ENCODE measurements around the gene THADA. TPM values are rescaled to one million over a fixed set of nuclear protein-coding genes. Genes with fewer than 3 reads are reported as not detected.

Gene THADA
- total and polyA plus RNA-seq, 2 donors, result 11.8 to 20.6 TPM

DNA sequence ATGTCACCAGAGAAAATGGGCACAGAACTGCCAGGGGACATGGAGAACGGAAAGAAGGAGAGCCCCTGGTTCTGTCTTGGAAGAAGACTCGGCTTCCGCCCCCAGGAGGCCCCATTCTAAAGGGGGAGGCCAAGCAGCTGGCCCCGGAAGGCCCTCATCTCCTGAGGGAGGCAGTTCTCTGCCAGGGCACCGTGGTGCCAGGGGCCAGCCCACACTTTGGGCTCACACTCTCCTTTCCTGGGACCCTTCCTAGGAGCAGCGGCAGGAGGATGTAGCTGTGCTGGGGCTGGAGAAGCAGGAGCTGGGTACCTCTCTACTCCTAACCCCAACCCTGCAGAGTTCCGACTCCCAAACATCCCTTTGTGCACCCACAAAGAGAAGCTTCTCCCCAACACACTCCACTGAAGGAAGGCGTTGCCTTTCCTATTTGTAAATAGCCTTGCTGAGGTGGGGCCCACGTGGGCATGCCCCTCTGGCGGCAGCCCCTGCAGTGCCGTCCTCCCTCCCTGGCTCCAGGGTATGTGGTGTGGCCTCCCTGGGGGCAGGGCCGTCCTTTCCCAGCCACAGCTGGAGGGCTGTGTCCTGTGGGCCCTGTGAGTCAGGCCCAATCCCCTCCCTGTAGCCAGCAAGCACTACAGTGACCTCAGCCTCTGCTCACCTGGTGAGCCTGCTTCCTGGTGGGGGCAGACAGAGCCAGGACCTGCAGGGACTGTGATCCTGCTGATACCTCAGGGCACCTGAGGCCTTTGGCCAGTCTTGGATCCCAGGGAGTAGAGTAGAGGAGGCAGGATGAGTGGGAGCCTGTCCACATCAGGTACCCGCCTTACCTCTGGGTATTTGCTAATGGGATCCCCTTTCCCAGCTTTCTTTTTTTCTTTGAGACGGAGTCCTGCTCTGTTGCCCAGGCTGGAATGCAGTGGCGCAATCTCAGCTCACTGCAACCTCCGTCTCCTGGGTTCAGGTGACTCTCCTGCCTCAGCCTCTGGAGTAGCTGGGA, 396.0 kb downstream of the THADA start:
- Histone ChIP-seq H3K4me1 (ENCODE audit: control insufficient read depth in 2 of 2, insufficient read depth in 2 of 2, low read length in 2 of 2) (peaks cover 49 to 90% of the 10 kb centered on the region in 2 donors), H3K27ac (ENCODE audit: low read depth in 1 of 2, low read length in 1 of 2) (peak overlapping the region; percentile 20 to 41)
- 66% methylated on average over 16 of the region's 16 CpGs for WGBS

DNA sequence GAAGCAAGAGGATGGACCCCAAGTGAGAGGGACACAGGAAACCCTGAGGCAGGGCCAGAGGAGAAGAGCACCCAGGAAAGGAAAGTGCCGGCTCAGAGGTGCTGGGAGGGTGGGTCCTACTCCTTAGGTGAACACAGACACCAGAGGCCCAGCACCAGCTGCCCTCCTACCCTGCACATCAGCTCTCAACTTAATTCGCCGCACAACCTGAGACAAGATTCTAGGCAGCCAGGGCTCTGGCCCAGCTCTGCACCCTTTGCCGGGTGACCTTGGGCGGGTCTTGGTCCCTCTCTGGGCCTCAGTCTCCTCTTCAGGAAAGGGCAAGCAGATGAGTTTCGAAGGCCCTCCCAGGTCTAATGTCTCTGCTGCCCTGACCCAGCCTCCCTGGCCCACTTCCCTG, 397.6 kb downstream of the THADA start:
- H3K27me3 ChIP-seq (ENCODE audit: control insufficient read depth in 2 of 2, insufficient read depth in 1 of 2, low read length in 1 of 2), result no peaks in the 10 kb centered on the region
- H3K9me3 ChIP-seq (ENCODE audit: control insufficient read depth in 2 of 2, insufficient read depth in 1 of 2, low read length in 1 of 2), result peaks cover 0 to 8% of the 10 kb centered on the region in 2 donors
- 98% methylated on average over 6 of the region's 6 CpGs for whole genome bisulfite sequencing
- DNase-seq (ENCODE audit: low read depth in 6 of 9, low spot score in 9 of 9), result no peak
- no peak overlapping the region for H3K4me3 ChIP-seq (ENCODE audit: low read length in 2 of 2)
- H3K36me3 ChIP-seq (ENCODE audit: control insufficient read depth in 2 of 2, insufficient read depth in 2 of 2, low read length in 1 of 2), result no peaks in the 10 kb centered on the region
- peaks cover 50 to 91% of the 10 kb centered on the region in 2 donors for H3K4me1 ChIP-seq (ENCODE audit: control insufficient read depth in 2 of 2, insufficient read depth in 2 of 2, low read length in 2 of 2)
- H3K27ac ChIP-seq (ENCODE audit: low read depth in 1 of 2, low read length in 1 of 2), result no peak overlapping the region

More for the DNA sequence above, 396.0 kb downstream of the THADA start:
- H3K9me3 ChIP-seq (ENCODE audit: control insufficient read depth in 2 of 2, insufficient read depth in 1 of 2, low read length in 1 of 2), result peaks cover 0 to 4% of the 10 kb centered on the region in 2 donors
- no peak for DNase-seq (ENCODE audit: low read depth in 6 of 9, low spot score in 9 of 9)
- H3K4me3 ChIP-seq (ENCODE audit: low read length in 2 of 2), result no peak overlapping the region
- no peaks in the 10 kb centered on the region for H3K27me3 ChIP-seq (ENCODE audit: control insufficient read depth in 2 of 2, insufficient read depth in 1 of 2, low read length in 1 of 2)
- H3K36me3 ChIP-seq (ENCODE audit: control insufficient read depth in 2 of 2, insufficient read depth in 2 of 2, low read length in 1 of 2), result no peaks in the 10 kb centered on the region

DNA sequence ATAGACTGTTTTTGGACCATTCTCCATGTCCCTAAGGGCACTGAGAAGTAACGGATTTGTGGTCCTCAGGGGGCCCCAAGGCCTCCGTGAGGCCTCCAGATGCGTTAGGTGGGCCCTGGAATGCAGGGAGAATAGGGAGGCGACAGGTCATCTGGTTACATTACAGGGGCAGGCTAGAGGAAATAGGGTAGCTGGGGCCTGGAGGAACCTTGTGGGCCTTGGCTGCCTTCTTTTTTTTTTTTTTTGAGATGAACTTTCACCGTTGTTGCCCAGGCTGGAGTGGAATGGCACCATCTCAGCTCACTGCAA, 398.3 kb downstream of the THADA start:
- no peaks in the 10 kb centered on the region for H3K36me3 ChIP-seq (ENCODE audit: control insufficient read depth in 2 of 2, insufficient read depth in 2 of 2, low read length in 1 of 2)
- peaks cover 0 to 12% of the 10 kb centered on the region in 2 donors for H3K9me3 ChIP-seq (ENCODE audit: control insufficient read depth in 2 of 2, insufficient read depth in 1 of 2, low read length in 1 of 2)
- WGBS, result 98% methylated on average over 5 of the region's 5 CpGs
- H3K4me1 ChIP-seq (ENCODE audit: control insufficient read depth in 2 of 2, insufficient read depth in 2 of 2, low read length in 2 of 2), result peaks cover 58 to 93% of the 10 kb centered on the region in 2 donors
- H3K4me3 ChIP-seq (ENCODE audit: low read length in 2 of 2), result no peak overlapping the region
- H3K27ac ChIP-seq (ENCODE audit: low read depth in 1 of 2, low read length in 1 of 2), result peak overlapping the region in 1 of 2 donors; percentile 72
- no peaks in the 10 kb centered on the region for H3K27me3 ChIP-seq (ENCODE audit: control insufficient read depth in 2 of 2, insufficient read depth in 1 of 2, low read length in 1 of 2)
- DNase-seq (ENCODE audit: low read depth in 6 of 9, low spot score in 9 of 9), result no peak

DNA sequence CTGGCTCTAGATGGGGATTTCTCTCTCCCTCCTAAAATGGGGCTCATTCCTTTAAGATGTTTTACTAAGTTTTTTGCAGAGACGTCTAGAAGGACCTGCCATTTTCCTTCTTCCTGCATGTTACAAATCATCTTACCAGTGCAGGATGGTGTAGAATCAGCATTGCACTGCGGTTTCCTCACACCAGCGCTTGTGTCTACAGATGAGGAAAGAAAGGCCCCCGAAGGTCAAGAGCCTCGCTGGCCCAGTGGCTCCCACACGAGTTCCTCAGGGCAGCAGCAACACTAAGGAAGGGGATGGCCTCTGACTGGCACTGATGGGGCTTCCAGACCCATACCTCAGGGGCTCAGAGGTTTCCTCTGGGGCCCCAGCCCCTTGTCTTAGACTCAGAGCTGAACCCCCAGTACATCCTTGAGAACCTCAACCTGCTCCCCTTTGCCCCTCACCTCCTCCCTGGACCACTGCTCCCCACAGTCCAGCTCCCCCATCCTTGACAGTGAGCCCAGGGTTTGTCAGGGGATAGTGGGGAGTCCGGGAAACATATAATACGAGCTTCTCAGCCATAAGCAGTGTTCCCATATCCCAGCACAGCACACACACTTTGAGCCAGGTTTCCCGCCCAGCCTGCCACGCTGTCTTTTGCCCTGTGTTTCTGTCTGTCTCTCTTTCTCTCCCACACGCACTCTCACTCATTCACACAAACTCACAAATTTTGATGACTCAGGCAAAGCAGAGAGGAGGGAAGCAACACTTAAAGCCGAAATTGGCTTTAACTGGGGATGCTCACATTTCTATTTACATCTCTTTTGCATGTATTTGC, 398.9 kb downstream of the THADA start:
- H3K36me3 ChIP-seq (ENCODE audit: control insufficient read depth in 2 of 2, insufficient read depth in 2 of 2, low read length in 1 of 2), result no peaks in the 10 kb centered on the region
- H3K4me1 ChIP-seq (ENCODE audit: control insufficient read depth in 2 of 2, insufficient read depth in 2 of 2, low read length in 2 of 2), result peaks cover 58 to 94% of the 10 kb centered on the region in 2 donors
- no peaks in the 10 kb centered on the region for H3K27me3 ChIP-seq (ENCODE audit: control insufficient read depth in 2 of 2, insufficient read depth in 1 of 2, low read length in 1 of 2)
- peak overlapping the region; percentile 71 to 72 for H3K27ac ChIP-seq (ENCODE audit: low read depth in 1 of 2, low read length in 1 of 2)
- no peak overlapping the region for H3K4me3 ChIP-seq (ENCODE audit: low read length in 2 of 2)
- peaks cover 0 to 12% of the 10 kb centered on the region in 2 donors for H3K9me3 ChIP-seq (ENCODE audit: control insufficient read depth in 2 of 2, insufficient read depth in 1 of 2, low read length in 1 of 2)
- 50% methylated on average over 12 of the region's 12 CpGs for WGBS
- peak in 1 of 9 donors; percentile 68 for DNase-seq (ENCODE audit: low read depth in 6 of 9, low spot score in 9 of 9)

DNA sequence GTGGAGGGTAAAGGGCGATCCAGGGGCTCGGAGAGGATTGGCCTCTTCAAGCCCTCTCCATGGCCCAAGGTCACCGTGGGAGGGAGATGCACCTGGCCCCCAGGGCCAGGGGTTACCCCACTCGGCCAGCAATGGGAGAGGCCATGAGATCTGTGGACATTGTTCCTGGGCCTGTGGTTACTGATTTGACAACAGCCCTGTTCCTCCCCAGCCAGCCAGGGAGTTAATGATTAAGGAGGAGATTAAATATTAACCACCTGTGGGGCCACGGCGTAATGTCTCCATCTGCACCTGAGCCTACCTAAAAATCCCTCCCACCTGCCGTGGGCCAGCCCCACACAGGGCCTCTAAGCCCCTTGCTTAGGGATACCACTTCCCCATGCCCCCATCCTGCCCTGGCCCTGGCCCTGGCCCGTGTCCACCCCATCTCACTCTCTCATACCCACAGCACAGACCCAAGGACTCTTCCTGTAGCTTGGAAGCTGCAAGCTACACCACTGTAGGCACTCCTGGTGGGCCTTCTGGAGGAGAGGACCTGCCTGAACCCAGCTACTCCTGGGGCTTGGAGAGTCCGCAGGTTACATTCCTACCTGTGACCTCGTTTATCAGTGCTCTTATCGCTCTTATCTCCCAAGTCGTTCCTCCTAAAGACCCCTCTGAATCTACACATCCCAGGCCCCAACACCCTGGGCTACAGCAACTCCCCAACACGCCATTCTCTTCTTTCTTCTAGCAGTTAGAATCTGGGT, 401.5 kb downstream of the THADA start:
- H3K4me1 ChIP-seq (ENCODE audit: control insufficient read depth in 2 of 2, insufficient read depth in 2 of 2, low read length in 2 of 2), result peaks cover 40 to 82% of the 10 kb centered on the region in 2 donors
- H3K4me3 ChIP-seq (ENCODE audit: low read length in 2 of 2), result peak overlapping the region; percentile 45 to 48

DNA sequence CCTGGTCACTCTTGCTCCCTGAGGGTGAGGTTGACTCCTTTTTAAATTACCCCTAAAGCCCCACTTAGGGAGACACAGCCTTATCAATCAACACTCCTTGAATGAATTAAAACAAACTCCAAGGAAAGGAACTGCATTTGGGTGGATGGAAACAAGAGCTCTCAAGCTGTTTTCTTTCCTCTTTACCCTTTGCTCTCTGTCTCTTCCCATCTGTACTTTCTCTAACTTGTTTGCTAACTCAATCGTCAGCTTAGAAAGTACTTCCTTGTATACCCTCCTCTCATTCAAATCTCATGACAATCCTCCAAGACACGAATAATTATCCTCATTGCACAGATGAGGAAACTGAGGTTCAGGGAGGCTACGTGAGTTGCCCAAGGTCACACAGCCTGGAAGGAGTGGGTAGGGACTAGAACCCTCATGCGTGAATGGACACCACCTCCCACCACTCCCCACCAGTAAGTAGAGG, 402.2 kb downstream of the THADA start:
- WGBS, result 64% methylated on average over 4 of the region's 4 CpGs
- peaks cover 40 to 79% of the 10 kb centered on the region in 2 donors for H3K4me1 ChIP-seq (ENCODE audit: control insufficient read depth in 2 of 2, insufficient read depth in 2 of 2, low read length in 2 of 2)
- peak overlapping the region; percentile 45 to 48 for H3K4me3 ChIP-seq (ENCODE audit: low read length in 2 of 2)
- H3K27ac ChIP-seq (ENCODE audit: low read depth in 1 of 2, low read length in 1 of 2), result peak overlapping the region; percentile 96 to 99
- peaks cover 0 to 18% of the 10 kb centered on the region in 2 donors for H3K9me3 ChIP-seq (ENCODE audit: control insufficient read depth in 2 of 2, insufficient read depth in 1 of 2, low read length in 1 of 2)
- peak in 1 of 9 donors; percentile 62 for DNase-seq (ENCODE audit: low read depth in 6 of 9, low spot score in 9 of 9)
- H3K27me3 ChIP-seq (ENCODE audit: control insufficient read depth in 2 of 2, insufficient read depth in 1 of 2, low read length in 1 of 2), result no peaks in the 10 kb centered on the region
- no peaks in the 10 kb centered on the region for H3K36me3 ChIP-seq (ENCODE audit: control insufficient read depth in 2 of 2, insufficient read depth in 2 of 2, low read length in 1 of 2)

More for the DNA sequence above, 401.5 kb downstream of the THADA start:
- Histone ChIP-seq H3K27me3 (ENCODE audit: control insufficient read depth in 2 of 2, insufficient read depth in 1 of 2, low read length in 1 of 2) (no peaks in the 10 kb centered on the region), H3K27ac (ENCODE audit: low read depth in 1 of 2, low read length in 1 of 2) (peak overlapping the region; percentile 96 to 99), H3K9me3 (ENCODE audit: control insufficient read depth in 2 of 2, insufficient read depth in 1 of 2, low read length in 1 of 2) (peaks cover 0 to 12% of the 10 kb centered on the region in 2 donors), H3K36me3 (ENCODE audit: control insufficient read depth in 2 of 2, insufficient read depth in 2 of 2, low read length in 1 of 2) (no peaks in the 10 kb centered on the region)
- no peak for DNase-seq (ENCODE audit: low read depth in 6 of 9, low spot score in 9 of 9)
- WGBS, result 53% methylated on average over 13 of the region's 13 CpGs

DNA sequence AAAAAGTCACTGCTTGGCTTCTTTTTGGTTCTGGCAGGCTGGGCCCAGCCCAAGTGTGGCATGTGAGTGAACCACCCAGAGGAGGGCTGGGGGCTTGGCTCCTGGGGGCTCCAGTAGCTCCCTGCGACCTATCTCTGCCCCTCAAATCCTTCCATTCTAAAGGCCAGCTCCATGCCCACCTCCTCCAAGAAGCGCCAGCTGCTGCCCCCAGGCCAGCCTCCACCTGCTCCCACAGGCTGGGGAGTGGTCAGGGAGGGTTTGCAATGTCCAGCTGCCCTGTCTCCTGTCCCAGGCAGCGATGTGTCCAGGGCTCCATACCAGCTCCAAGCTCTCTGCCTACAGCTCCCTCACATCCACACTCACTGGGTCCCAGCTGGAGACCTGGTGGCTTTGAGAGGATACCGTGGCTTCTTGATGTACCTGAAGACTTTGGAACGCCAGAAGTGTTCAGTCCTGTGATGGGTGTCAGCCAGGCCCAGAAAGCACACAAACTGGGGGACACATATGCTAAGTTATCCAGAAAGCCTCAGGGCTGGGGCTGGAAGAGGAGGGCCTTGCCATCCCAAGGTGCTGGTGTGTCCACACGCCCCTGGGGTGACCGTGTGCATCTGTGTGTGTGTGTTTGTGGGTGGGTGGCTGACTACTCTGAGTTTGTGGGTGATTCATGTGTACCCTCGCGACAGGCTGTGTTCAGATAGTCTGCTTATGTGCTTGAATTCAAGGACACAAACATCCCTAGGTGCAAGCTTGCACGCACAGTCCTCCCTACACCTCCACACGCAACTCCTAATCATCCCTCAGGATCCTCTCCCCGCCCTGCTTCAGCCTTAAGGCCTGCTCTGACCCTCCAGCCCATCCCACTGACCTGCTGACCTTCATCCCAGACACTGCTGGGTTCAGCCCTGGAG, 402.8 kb downstream of the THADA start:
- Histone ChIP-seq H3K36me3 (ENCODE audit: control insufficient read depth in 2 of 2, insufficient read depth in 2 of 2, low read length in 1 of 2) (no peaks in the 10 kb centered on the region), H3K4me1 (ENCODE audit: control insufficient read depth in 2 of 2, insufficient read depth in 2 of 2, low read length in 2 of 2) (peaks cover 40 to 75% of the 10 kb centered on the region in 2 donors), H3K4me3 (ENCODE audit: low read length in 2 of 2) (peak overlapping the region in 1 of 2 donors; percentile 48), H3K9me3 (ENCODE audit: control insufficient read depth in 2 of 2, insufficient read depth in 1 of 2, low read length in 1 of 2) (peaks cover 0 to 20% of the 10 kb centered on the region in 2 donors), H3K27ac (ENCODE audit: low read depth in 1 of 2, low read length in 1 of 2) (peak overlapping the region; percentile 52 to 99), H3K27me3 (ENCODE audit: control insufficient read depth in 2 of 2, insufficient read depth in 1 of 2, low read length in 1 of 2) (no peaks in the 10 kb centered on the region)
- DNase-seq (ENCODE audit: low read depth in 6 of 9, low spot score in 9 of 9), result no peak
- WGBS, result 83% methylated on average over 12 of the region's 12 CpGs
